Naive B cell (primary cell): ENCODE data around the gene LIFR. TPM values are rescaled to one million over a fixed set of nuclear protein-coding genes. Genes with fewer than 3 reads are reported as not detected.

Experiments used
- ATAC-seq, 2 donors: fragments of 150-1000 bp; cut with Tn5 transposase; 2 replicates each; pipeline ENCODE4 v1.10.0; 2021; ENCODE audit warnings: low read depth in 2 of 2, mild to moderate bottlenecking in 2 of 2, moderate library complexity in 2 of 2
- DNase-seq: peaks from one replicate; pipeline ENCODE4 v3.0.0; 2022
- H3K27ac Mint-ChIP-seq, 6 donors: one replicate each; pipeline ENCODE4 v1.8.0; 2020 to 2022; ENCODE audit warnings: mild to moderate bottlenecking in 6 of 6, mixed read lengths in 6 of 6, moderate library complexity in 5 of 6, inconsistent platforms in 2 of 6
- H3K27me3 Mint-ChIP-seq, 3 donors: one replicate each; pipeline ENCODE4 v1.8.0; 2021 to 2022; ENCODE audit warnings: mixed read lengths in 3 of 3, mild to moderate bottlenecking in 1 of 3
- H3K36me3 Mint-ChIP-seq, 2 donors: one replicate each; pipeline ENCODE4 v1.8.0; 2020 to 2022; ENCODE audit warnings: mixed read lengths in 2 of 2, inconsistent platforms in 1 of 2, mild to moderate bottlenecking in 1 of 2
- H3K4me1 Mint-ChIP-seq, 3 donors: one replicate each; pipeline ENCODE4 v1.8.0; 2020 to 2022; ENCODE audit warnings: mixed read lengths in 3 of 3, inconsistent platforms in 1 of 3, mild to moderate bottlenecking in 1 of 3, moderate library complexity in 1 of 3
- H3K4me3 Mint-ChIP-seq, 8 donors: one replicate each; pipeline ENCODE4 v1.8.0; 2020 to 2022; ENCODE audit warnings: mild to moderate bottlenecking in 8 of 8, mixed read lengths in 8 of 8, moderate library complexity in 8 of 8, inconsistent platforms in 2 of 8
- H3K9me3 Mint-ChIP-seq, 7 donors: one replicate each; pipeline ENCODE4 v1.8.0; 2020 to 2022; ENCODE audit warnings: mixed read lengths in 7 of 7, mild to moderate bottlenecking in 5 of 7, inconsistent platforms in 2 of 7, moderate library complexity in 1 of 7
- polyA plus RNA-seq, 6 donors: library from polyadenylated mRNA; unstranded; fragments of 300-500 nt; fragmentation: Illumina TruSeq; gene quantifications; one replicate each; pipeline ENCODE4 v1.2.3, GENCODE V29; 2021; ENCODE audit warnings: low read depth in 6 of 6

Gene LIFR
- polyA plus RNA-seq, 6 donors from 2014 or later: not detected

GRCh38 chr5:38515092-38515491, 41.4 kb downstream of the LIFR start:
- no peaks in the 10 kb centered on the region for H3K36me3 Mint-ChIP-seq
- no peak overlapping the region for H3K4me3 Mint-ChIP-seq
- H3K9me3 Mint-ChIP-seq: peaks cover 0 to 15% (median 10%) of the 10 kb centered on the region in 7 donors
- H3K27me3 Mint-ChIP-seq: peaks cover 18 to 29% (median 18%) of the 10 kb centered on the region in 3 donors
- no peak for ATAC-seq
- no peak overlapping the region for H3K27ac Mint-ChIP-seq
- H3K4me1 Mint-ChIP-seq: no peaks in the 10 kb centered on the region
- DNase-seq: no peak

GRCh38 chr5:38509185-38509584, 47.3 kb downstream of the LIFR start:
- no peaks in the 10 kb centered on the region for H3K36me3 Mint-ChIP-seq
- H3K4me3 Mint-ChIP-seq: no peak overlapping the region
- H3K9me3 Mint-ChIP-seq: no peaks in the 10 kb centered on the region
- ATAC-seq: no peak
- H3K27me3 Mint-ChIP-seq: peaks cover 21 to 29% (median 27%) of the 10 kb centered on the region in 3 donors
- DNase-seq: no peak
- no peaks in the 10 kb centered on the region for H3K4me1 Mint-ChIP-seq
- H3K27ac Mint-ChIP-seq: no peak overlapping the region

- DNase-seq: no peak
- peaks cover 22 to 26% (median 23%) of the 10 kb centered on the region in 3 donors for H3K27me3 Mint-ChIP-seq
- no peaks in the 10 kb centered on the region for H3K9me3 Mint-ChIP-seq
- no peak overlapping the region for H3K4me3 Mint-ChIP-seq
- no peak overlapping the region for H3K27ac Mint-ChIP-seq
- no peaks in the 10 kb centered on the region for H3K4me1 Mint-ChIP-seq
- no peak for ATAC-seq
- H3K36me3 Mint-ChIP-seq: no peaks in the 10 kb centered on the region
Measured at GRCh38 chr5:38506302-38506701, 50.1 kb downstream of the LIFR start.

- ATAC-seq: no peak
- Mint-ChIP-seq H3K27me3 (peaks cover 22 to 33% (median 31%) of the 10 kb centered on the region in 3 donors), H3K36me3 (no peaks in the 10 kb centered on the region), H3K4me1 (no peaks in the 10 kb centered on the region), H3K4me3 (no peak overlapping the region), H3K27ac (no peak overlapping the region), H3K9me3 (no peaks in the 10 kb centered on the region)
- no peak for DNase-seq
Measured at GRCh38 chr5:38500573-38501260, 55.7 kb downstream of the LIFR start.

GRCh38 chr5:38497946-38498345, 58.5 kb downstream of the LIFR start:
- Mint-ChIP-seq H3K27me3 (peaks cover 35 to 39% (median 35%) of the 10 kb centered on the region in 3 donors), H3K9me3 (no peaks in the 10 kb centered on the region), H3K4me3 (no peak overlapping the region), H3K36me3 (no peaks in the 10 kb centered on the region), H3K27ac (no peak overlapping the region), H3K4me1 (no peaks in the 10 kb centered on the region)
- no peak for DNase-seq
- no peak for ATAC-seq

- Mint-ChIP-seq H3K9me3 (peaks cover 0 to 2% (median 0%) of the 10 kb centered on the region in 7 donors), H3K27me3 (peaks cover 38 to 52% (median 52%) of the 10 kb centered on the region in 3 donors), H3K36me3 (no peaks in the 10 kb centered on the region), H3K27ac (no peak overlapping the region), H3K4me3 (no peak overlapping the region), H3K4me1 (no peaks in the 10 kb centered on the region)
- DNase-seq: no peak
- ATAC-seq: no peak
Measured at GRCh38 chr5:38494763-38495162, 61.7 kb downstream of the LIFR start.

- DNase-seq (no peak), ATAC-seq (no peak)
- Mint-ChIP-seq H3K4me1 (no peaks in the 10 kb centered on the region), H3K27me3 (peaks cover 36 to 49% (median 49%) of the 10 kb centered on the region in 3 donors), H3K9me3 (peaks cover 0 to 2% (median 0%) of the 10 kb centered on the region in 7 donors), H3K27ac (no peak overlapping the region), H3K4me3 (no peak overlapping the region), H3K36me3 (no peaks in the 10 kb centered on the region)
Measured at GRCh38 chr5:38494175-38494574, 62.3 kb downstream of the LIFR start.

- DNase-seq (no peak), ATAC-seq (no peak)
- Mint-ChIP-seq H3K36me3 (no peaks in the 10 kb centered on the region), H3K4me1 (no peaks in the 10 kb centered on the region), H3K4me3 (no peak overlapping the region), H3K27ac (no peak overlapping the region), H3K9me3 (peaks cover 0 to 7% (median 0%) of the 10 kb centered on the region in 7 donors), H3K27me3 (peaks cover 41 to 55% (median 51%) of the 10 kb centered on the region in 3 donors)
Measured at GRCh38 chr5:38483805-38484398, 72.5 kb downstream of the LIFR start.

- peaks cover 0 to 4% (median 0%) of the 10 kb centered on the region in 7 donors for H3K9me3 Mint-ChIP-seq
- no peak overlapping the region for H3K4me3 Mint-ChIP-seq
- H3K36me3 Mint-ChIP-seq: no peaks in the 10 kb centered on the region
- H3K4me1 Mint-ChIP-seq: no peaks in the 10 kb centered on the region
- no peak for ATAC-seq
- H3K27ac Mint-ChIP-seq: no peak overlapping the region
- no peak for DNase-seq
- H3K27me3 Mint-ChIP-seq: peaks cover 41 to 48% (median 43%) of the 10 kb centered on the region in 3 donors
Measured at GRCh38 chr5:38479315-38479904, 77.0 kb downstream of the LIFR start.

- no peak overlapping the region for H3K4me3 Mint-ChIP-seq
- DNase-seq: no peak
- no peaks in the 10 kb centered on the region for H3K36me3 Mint-ChIP-seq
- peaks cover 42 to 49% (median 43%) of the 10 kb centered on the region in 3 donors for H3K27me3 Mint-ChIP-seq
- peaks cover 0 to 1% (median 0%) of the 10 kb centered on the region in 7 donors for H3K9me3 Mint-ChIP-seq
- no peak for ATAC-seq
- no peak overlapping the region for H3K27ac Mint-ChIP-seq
- no peaks in the 10 kb centered on the region for H3K4me1 Mint-ChIP-seq
Measured at GRCh38 chr5:38478878-38479277, 77.6 kb downstream of the LIFR start.

- peaks cover 44 to 52% (median 46%) of the 10 kb centered on the region in 3 donors for H3K27me3 Mint-ChIP-seq
Measured at GRCh38 chr5:38478166-38478565, 78.3 kb downstream of the LIFR start.

GRCh38 chr5:38473008-38473407, 83.4 kb downstream of the LIFR start:
- peaks cover 0 to 2% (median 0%) of the 10 kb centered on the region in 7 donors for H3K9me3 Mint-ChIP-seq
- no peak for ATAC-seq
- peaks cover 54 to 67% (median 65%) of the 10 kb centered on the region in 3 donors for H3K27me3 Mint-ChIP-seq
- no peaks in the 10 kb centered on the region for H3K4me1 Mint-ChIP-seq
- no peak overlapping the region for H3K27ac Mint-ChIP-seq
- H3K4me3 Mint-ChIP-seq: no peak overlapping the region
- no peak for DNase-seq
- no peaks in the 10 kb centered on the region for H3K36me3 Mint-ChIP-seq

More at GRCh38 chr5:38478166-38478565, 78.3 kb downstream of the LIFR start:
- no peaks in the 10 kb centered on the region for H3K9me3 Mint-ChIP-seq
- no peak overlapping the region for H3K27ac Mint-ChIP-seq
- no peak overlapping the region for H3K4me3 Mint-ChIP-seq
- DNase-seq: no peak
- H3K36me3 Mint-ChIP-seq: no peaks in the 10 kb centered on the region
- no peak for ATAC-seq
- H3K4me1 Mint-ChIP-seq: no peaks in the 10 kb centered on the region

GRCh38 chr5:38472541-38472940, 83.9 kb downstream of the LIFR start:
- Mint-ChIP-seq H3K27me3 (peaks cover 53 to 68% (median 68%) of the 10 kb centered on the region in 3 donors), H3K4me1 (no peaks in the 10 kb centered on the region), H3K9me3 (peaks cover 0 to 5% (median 0%) of the 10 kb centered on the region in 7 donors), H3K4me3 (no peak overlapping the region), H3K27ac (no peak overlapping the region), H3K36me3 (no peaks in the 10 kb centered on the region)
- DNase-seq (no peak), ATAC-seq (no peak)

- Mint-ChIP-seq H3K4me1 (no peaks in the 10 kb centered on the region), H3K9me3 (peaks cover 0 to 5% (median 0%) of the 10 kb centered on the region in 7 donors), H3K27ac (no peak overlapping the region), H3K36me3 (no peaks in the 10 kb centered on the region), H3K27me3 (peaks cover 51 to 63% (median 60%) of the 10 kb centered on the region in 3 donors), H3K4me3 (no peak overlapping the region)
- DNase-seq (no peak), ATAC-seq (no peak)
Measured at GRCh38 chr5:38471709-38472108, 84.7 kb downstream of the LIFR start.
